Stimulated activated CD8-positive, alpha-beta memory T cell treated with anti-CD3 and anti-CD28 coated beads, Interleukin-15, amount 100 ng/mL, for 48 hours (primary cell): Measurements from ENCODE around the gene AMZ2.
"Not testable (repeated sequence)": the region's sequence is repeated elsewhere in the genome, so short reads cannot be mapped to it uniquely, and the experiment has no call there.

Experiments used
- DNase-seq, 2 donors: peaks; one replicate each; pipeline ENCODE4 v3.0.0-alpha.2; 2020; ENCODE audit warnings: low read depth in 2 of 2

AMZ2 gene, protein sequence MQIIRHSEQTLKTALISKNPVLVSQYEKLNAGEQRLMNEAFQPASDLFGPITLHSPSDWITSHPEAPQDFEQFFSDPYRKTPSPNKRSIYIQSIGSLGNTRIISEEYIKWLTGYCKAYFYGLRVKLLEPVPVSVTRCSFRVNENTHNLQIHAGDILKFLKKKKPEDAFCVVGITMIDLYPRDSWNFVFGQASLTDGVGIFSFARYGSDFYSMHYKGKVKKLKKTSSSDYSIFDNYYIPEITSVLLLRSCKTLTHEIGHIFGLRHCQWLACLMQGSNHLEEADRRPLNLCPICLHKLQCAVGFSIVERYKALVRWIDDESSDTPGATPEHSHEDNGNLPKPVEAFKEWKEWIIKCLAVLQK

GRCh38 chr17:68247445-68248198, at the start of gene AMZ2:
TSS of gene AMZ2 (plus strand) at chr17:68248043. CDS start at chr17:68250188, 2,145 bp downstream.
- peak; percentile 93 to 94 for DNase-seq

DNA sequence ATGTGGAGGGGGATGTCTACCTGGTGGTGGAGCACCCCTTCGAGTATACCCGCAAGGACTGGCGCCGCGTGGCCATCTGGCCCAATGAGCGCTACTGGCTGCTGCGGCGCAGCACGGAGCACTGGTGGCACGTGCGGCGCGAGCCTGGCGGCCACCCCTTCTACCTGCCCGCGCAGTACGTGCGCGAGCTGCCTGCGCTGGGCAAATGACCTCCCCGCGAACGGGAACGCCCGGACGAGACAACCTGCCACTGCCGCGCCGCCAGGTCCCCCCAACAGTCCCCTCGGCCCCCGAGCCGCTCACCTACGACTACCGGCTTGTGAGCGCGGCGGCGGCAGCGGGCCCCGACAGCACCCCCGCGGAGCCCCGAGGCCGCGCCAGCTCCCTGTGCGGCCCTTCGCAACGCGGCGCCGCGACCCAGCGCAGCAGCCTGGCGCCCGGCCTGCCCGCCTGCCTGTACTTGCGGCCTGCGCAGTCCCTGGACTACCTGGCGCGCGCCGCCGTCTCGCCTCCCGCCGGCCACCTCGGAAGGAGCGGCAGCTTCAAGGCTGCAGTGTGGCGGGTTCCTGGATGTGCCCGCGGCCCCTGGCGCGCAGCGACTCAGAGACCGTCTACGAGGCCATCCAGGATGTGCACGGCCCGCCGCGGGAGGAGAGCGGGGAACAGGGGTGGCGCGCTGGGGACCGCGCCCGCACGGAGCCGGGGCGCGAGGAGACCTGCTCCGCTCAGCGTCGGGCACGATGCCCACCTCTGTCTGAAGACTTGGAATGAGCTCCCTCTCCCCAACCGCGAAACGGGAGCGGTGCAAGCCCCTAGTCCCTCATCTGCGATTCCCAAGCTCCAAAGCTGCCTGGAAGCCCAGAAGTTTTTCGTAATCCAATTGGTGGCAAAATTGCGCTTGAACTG, 48.7 kb upstream of the AMZ2 start:
- DNase-seq, result no peak

DNA sequence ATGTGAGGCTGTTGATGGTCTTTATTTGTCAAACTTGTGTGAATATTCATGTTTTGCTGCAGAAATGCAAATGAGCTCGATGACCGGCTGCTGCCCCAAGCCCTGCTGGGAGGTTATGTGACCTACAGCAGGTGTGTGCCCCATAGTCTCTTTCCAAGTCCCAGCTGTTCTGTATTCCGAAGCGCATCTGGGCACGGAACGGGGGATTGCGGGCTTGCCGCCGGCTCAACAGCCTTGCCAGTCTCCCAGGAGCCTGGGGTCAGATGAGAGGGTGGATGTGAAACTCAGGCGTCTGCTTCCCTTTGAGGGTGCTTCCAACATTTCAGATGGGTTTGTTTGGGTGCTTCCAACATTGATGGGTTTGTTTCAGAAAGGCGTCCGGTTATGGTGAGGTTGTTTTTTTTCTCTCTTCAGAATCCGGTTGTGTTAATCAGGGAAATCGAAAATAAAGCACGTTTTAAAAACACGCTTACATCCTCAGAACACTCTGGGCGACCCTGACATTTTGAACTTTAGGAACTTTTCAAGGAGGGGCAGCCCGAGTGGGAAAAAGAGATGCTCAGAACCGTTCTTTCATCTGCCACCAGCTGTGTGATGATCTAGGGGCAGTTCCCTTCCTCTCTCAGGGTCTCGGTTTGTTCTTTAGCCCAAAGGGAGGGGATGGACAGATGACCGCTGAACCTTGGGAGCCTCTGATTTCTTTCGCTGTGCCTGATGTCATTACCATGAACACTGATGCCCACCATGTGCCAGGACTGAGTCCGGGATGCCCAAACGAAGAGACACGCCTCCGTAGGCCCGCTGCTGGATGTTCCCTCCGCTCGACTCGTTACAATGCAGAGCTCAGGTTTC, 47.8 kb upstream of the AMZ2 start:
- DNase-seq, result no peak

DNA sequence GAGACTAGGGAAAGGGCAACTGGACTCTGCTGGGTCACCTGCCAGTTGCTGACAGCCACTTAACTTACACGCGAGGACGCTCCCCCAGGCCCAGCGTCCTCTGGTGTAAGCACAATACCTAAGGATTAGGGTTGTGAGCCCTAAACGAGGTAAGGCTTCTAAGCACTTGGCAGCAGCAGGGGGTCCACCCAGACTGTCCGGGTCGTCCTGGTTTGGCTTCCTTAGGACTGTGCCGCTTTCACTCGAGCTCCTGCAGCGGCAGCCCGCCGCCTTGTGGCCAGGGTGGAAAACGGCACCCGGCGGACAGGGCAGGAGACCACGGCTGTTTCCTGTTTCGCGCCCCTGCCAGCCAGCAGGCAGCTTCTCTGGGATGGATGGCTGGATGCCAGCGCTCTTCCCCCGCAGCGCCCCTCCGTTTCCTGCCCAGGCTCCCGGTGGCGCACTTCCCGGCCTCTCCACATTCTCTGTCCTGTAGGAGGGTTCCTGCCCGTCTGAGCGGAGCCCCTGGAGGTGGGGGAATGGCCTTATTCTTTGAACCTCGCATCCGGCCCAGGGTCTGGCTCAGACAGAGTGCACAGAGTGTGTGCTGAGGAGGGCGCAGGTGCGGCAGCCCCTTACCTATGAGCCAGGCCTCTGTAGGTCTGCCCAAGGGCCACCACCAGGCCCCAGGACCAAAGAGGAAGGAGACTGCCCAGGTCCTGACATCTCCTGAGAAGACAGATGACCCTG, 47.0 kb upstream of the AMZ2 start:
- DNase-seq, result peak; percentile 68

GRCh38 chr17:68201418-68201771, 46.4 kb upstream of the AMZ2 start:
- not testable (repeated sequence) for DNase-seq

- DNase-seq, result not testable (repeated sequence)
Observed at GRCh38 chr17:68202321-68202720, 45.5 kb upstream of the AMZ2 start.

DNA sequence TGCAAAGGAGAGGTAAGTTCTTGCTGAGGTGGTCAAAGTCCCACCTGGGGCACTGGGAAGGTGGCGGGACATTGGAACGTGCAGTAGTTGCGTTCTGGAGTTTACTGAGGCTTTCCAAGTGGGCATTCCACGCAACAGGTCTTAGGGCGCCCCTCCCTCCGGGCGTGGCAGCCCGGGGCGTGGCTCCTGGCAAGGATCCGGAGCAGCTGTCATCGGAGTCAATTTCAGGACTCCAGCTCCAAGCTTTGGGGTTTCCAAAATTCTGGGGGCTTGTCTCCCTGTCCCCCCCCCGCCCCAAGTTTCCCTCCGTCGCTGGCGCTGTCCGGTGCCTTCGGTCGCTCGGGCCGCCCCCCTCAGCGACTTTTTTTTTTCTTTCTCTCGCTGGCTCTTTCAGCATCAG, 43.1 kb upstream of the AMZ2 start:
- DNase-seq, result no peak

DNA sequence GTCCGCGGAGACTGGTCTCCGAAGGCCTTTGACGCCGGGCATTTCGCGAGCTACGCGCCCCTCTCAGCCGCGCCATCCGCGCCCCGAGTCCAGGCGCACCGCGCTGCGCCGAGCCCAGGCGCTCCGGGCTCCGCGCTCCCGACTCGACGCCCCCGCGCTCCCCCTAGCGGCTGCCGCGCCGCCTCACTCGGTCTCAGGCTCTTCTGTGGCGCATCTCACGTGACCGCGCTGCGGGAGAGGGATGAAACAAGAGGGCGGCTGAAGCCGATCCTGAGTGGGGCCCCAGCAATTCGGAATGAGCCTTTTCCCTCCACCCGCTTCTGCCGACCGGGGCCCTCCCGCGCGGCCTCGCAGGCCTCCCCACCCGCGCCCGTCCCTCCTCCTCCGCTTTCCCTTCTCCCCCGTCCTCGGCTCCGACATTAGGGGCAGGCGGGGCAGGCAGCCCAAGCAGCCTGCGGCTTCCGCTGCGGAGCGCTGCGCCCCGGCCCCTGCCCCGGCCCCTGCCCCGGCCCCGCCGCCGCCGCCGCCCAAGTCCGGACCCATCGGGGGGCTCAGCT, 42.5 kb upstream of the AMZ2 start:
- peak; percentile 85 to 87 for DNase-seq

DNA sequence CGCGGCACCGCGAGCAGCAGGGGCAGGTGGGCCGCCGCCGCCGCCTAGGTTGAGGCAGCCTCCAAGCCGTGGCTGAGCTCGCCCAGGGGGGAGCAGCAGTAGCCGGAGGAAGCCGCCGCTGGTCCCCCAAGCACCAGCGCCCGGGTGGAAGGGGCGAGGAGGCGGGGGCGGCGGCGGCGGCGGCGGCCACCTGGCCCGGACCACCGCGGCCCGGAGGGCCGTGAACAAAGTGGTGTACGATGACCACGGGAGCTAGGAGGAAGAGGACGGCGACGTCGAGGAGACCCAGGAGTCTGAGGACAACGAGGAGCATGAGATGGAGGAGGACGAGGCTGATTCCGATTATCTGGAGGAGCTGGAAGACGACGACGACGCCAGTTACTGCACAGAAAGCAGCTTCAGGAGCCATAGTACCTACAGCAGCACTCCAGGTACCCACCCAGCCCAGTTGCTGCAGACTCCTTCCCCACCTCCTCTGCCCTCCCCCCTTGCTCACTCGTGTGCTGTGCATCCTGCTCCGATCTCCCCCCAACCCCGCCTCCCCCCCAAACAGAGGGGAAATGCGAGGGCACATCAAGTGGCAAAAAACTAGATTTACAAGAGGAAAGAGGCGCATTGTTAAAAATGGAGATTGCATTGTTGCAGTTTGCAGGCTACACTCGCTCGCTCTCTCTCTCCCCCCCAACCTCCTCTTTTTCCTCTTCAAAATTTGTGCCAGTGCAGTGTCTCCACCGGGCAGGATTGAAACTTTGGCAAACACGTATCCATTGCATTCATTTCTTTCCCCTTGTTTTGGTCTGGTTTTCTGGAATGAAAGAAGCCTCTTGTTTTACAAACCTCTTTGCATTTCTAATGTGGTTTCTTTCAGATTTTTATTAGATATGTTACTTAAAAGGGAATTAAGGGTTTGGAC, 41.8 kb upstream of the AMZ2 start:
- DNase-seq, result no peak

DNA sequence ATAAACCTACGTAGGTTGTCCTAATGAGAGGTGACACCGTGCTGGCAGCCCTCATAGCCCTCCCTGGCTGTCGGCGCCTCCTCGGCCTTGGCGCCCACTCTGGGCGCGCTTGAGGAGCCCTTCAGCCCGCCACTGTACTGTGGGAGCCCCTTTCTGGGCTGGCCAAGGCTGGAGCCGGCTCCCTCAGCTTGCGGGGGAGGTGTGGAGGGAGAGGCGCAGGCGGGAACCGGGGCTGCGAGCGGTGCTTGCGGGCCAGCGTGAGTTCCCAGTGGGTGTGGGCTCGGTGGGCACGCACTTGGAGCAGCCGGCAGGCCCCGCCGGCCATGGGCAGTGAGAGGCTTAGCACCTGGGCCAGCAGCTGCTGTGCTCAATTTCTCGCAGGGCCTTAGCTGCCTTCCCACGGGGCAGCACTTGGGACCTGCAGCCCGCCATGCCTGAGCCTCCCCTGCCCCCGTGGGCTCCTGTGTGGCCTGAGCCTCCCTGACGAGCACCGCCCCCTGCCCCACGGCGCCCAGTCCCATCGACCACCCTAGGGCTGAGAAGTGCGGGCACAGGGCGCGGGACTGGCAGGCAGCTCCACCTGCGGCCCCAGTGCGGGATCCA, 40.1 kb upstream of the AMZ2 start:
- no peak for DNase-seq

GRCh38 chr17:68208651-68209050, 39.2 kb upstream of the AMZ2 start:
- not testable (repeated sequence) for DNase-seq

DNA sequence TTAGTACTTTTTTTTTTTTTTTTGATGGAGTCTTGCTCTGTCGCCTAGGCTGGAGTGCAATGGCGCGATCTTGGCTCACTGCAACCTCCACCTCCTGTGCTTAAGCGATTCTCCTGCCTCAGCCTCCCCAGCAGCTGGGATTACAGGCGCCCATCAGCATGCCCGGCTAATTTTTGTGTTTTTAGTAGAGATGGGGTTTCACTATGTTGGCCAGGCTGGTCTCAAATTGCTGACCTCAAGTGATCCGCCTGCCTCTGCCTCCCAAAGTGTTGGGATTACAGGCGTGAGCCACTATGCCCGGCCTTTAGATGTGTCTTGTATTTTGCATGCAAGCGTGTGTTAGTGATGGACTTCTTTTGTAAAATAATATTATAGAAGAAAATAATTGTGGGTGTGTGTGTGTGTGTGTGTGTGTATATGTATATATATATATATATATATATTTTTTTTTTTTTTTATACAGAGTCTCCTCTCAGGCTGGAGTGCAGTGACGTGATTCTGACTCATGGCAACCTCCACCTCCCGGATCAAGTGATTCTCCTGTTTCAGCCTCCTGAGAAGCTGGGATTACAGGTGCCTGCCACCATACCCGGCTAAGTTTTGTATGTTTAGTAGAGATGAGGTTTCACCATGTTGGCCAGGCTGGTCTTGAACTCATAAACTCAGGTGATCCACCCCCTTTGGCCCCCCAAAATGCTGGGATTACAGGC, 38.5 kb upstream of the AMZ2 start:
- not testable (repeated sequence) for DNase-seq

DNA sequence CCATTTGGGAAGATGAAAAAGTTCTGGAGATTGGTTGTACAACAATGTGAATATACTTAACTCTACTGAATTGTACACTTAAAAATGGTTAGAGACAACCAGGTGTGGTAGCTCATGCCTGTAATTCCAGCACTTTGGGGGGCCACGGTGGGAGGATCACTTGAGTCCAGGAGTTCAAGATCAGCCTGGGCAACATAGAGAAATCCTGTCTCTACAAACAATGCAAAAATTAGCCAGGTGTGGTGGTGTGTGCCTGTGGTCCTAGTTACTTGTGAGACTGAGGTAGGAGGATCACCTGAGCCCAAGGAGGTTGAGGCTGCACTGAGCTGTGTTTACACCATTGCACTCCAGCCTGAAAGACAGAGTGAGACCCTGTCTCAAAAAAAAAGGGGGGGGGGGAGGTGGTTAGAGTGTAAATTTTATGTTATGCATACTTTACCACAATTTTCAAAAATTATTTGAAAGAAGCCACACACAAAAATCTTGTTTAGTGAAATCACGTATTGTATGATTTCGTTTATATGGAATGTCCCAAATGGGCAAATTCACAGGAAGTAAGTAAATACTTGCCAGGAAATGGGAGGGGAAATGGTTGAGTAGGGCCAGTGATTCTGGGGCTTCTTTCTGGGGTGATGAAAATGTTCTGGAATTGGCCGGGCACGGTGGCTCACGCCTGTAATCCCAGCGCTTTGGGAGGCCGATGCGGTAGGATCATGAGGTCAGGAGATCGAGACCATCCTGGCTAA, 37.1 kb upstream of the AMZ2 start:
- DNase-seq, result no peak

GRCh38 chr17:68213428-68214411, 34.1 kb upstream of the AMZ2 start:
- DNase-seq, result not testable (repeated sequence)

DNA sequence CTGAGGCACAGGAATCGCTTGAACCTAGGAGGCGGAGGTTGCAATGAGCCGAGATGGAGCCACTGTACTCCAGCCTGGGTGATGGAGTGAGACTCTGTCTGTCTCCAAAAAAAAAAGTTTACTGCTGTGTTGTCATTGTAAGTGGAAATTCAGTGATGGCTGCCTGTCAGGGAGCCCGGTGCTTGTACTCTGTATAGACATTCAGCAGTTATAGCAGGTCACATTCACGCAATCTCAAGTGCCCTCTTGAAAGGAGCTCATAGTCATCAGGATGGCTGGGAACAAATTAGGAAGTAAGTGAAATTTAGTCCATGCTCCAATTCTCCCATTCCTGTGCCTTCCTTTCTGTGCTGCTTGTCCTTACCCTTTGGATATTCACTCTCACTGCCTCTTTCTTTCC, 32.4 kb upstream of the AMZ2 start:
- DNase-seq, result not testable (repeated sequence)

DNA sequence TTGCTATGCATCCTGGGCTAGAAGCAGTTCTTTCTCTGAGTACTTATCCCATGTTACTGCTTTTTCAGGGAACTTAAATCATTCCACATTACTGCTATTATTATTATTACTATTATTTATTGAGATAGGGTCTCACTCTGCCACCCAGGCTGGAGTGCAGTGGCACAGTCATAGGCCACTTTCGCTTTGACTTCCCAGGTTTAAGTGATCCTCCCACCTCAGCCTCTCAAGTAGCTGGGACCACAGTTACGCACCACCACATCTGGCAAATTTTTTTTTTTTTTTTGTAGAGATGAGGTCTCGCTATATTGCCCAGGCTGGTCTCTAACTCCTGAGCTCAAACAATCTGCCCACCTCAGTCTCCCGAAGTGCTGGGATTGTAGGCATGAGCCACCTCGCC, 28.4 kb upstream of the AMZ2 start:
- not testable (repeated sequence) for DNase-seq
